ENCODE measurements around the gene COL28A1.

DNA sequence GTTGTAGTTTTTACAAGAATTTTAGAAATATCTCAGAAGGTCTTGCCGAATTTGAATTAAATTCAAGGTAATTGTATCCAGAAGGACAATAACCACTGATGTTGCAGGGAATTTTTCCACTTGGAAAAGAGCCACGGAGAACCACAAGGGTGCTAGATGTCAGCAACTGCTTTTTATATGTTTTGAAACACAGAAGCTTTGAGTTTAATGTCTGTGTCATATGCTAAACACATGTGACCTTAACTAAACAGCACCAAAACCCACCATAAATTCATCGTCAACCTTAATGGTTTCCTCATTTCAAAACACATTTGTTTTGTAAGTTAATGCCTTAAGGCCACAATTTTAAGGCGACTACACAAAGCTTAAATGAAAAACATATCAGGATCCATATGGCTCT, 106.9 kb downstream of the COL28A1 start:
- TF ChIP-seq, protein P1, sequence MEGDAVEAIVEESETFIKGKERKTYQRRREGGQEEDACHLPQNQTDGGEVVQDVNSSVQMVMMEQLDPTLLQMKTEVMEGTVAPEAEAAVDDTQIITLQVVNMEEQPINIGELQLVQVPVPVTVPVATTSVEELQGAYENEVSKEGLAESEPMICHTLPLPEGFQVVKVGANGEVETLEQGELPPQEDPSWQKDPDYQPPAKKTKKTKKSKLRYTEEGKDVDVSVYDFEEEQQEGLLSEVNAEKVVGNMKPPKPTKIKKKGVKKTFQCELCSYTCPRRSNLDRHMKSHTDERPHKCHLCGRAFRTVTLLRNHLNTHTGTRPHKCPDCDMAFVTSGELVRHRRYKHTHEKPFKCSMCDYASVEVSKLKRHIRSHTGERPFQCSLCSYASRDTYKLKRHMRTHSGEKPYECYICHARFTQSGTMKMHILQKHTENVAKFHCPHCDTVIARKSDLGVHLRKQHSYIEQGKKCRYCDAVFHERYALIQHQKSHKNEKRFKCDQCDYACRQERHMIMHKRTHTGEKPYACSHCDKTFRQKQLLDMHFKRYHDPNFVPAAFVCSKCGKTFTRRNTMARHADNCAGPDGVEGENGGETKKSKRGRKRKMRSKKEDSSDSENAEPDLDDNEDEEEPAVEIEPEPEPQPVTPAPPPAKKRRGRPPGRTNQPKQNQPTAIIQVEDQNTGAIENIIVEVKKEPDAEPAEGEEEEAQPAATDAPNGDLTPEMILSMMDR (IDR thresholded peaks at IDR 0.05): no peak
- TF ChIP-seq, protein P2, sequence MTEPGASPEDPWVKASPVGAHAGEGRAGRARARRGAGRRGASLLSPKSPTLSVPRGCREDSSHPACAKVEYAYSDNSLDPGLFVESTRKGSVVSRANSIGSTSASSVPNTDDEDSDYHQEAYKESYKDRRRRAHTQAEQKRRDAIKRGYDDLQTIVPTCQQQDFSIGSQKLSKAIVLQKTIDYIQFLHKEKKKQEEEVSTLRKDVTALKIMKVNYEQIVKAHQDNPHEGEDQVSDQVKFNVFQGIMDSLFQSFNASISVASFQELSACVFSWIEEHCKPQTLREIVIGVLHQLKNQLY (CRISPR knock-in tag; IDR thresholded peaks at IDR 0.05): no peak
- TF ChIP-seq RELA (CRISPR knock-in tag; IDR thresholded peaks at IDR 0.05; ENCODE audit: borderline replicate concordance): no peak
- TF ChIP-seq, protein P3, sequence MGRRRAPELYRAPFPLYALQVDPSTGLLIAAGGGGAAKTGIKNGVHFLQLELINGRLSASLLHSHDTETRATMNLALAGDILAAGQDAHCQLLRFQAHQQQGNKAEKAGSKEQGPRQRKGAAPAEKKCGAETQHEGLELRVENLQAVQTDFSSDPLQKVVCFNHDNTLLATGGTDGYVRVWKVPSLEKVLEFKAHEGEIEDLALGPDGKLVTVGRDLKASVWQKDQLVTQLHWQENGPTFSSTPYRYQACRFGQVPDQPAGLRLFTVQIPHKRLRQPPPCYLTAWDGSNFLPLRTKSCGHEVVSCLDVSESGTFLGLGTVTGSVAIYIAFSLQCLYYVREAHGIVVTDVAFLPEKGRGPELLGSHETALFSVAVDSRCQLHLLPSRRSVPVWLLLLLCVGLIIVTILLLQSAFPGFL (CRISPR knock-in tag; IDR thresholded peaks at IDR 0.05; ENCODE audit: borderline replicate concordance): no peak
